Adrenal gland (tissue), 5 donors: ENCODE data around the gene FARS2.

Experiments
- CTCF ChIP-seq, 6 experiments: fragments of 450-650 bp in 4 of 6; fragments of 200-600 bp in 2 of 6; sonication (generic) in 1 of 6; IDR thresholded peaks; 1 replicate in 5 of 6; 2 replicates in 1 of 6; pipeline versions ENCODE4 v1.5.1 to v1.8.0; 2016 to 2021; ENCODE audit warnings: antibody characterized with exemption in 6 of 6, mild to moderate bottlenecking in 2 of 6, moderate library complexity in 1 of 6
- POLR2A ChIP-seq, 2 donors: fragments of 450-650 bp; IDR thresholded peaks; one replicate each; pipeline ENCODE4 v1.6.1; 2017; ENCODE audit warnings: antibody characterized with exemption in 2 of 2, mild to moderate bottlenecking in 2 of 2, moderate library complexity in 1 of 2
- donor health status: DM: no; HTN: no; CAD: no.

- TF ChIP-seq POLR2A (IDR thresholded peaks at IDR 0.05): no peak
- TF ChIP-seq CTCF (IDR thresholded peaks at IDR 0.05): no peak
Observed at GRCh38 chr6:5275497-5275896, 14.2 kb downstream of the FARS2 start.
